ENCODE data around the gene DAAM1.

DNA sequence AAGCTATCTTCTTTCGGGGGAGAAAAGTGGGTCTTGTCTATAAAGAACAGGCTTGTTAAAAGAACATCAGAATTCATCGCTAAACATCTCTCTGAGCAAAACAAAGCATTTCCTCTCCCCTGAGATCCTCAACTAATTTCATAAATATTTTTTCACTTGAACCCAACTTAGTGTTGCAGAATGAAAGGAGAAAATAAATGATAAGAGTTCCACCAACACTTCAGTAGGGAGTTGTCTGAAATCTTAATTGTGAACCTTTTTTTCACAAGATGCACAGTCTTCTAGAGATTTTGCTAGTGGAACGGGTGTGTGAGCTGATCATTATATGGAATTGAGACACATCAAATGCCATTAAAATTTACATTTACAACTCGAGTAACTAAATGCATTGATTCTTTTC lies 1.3 kb upstream of the DAAM1 start:
- TF ChIP-seq, protein P1, sequence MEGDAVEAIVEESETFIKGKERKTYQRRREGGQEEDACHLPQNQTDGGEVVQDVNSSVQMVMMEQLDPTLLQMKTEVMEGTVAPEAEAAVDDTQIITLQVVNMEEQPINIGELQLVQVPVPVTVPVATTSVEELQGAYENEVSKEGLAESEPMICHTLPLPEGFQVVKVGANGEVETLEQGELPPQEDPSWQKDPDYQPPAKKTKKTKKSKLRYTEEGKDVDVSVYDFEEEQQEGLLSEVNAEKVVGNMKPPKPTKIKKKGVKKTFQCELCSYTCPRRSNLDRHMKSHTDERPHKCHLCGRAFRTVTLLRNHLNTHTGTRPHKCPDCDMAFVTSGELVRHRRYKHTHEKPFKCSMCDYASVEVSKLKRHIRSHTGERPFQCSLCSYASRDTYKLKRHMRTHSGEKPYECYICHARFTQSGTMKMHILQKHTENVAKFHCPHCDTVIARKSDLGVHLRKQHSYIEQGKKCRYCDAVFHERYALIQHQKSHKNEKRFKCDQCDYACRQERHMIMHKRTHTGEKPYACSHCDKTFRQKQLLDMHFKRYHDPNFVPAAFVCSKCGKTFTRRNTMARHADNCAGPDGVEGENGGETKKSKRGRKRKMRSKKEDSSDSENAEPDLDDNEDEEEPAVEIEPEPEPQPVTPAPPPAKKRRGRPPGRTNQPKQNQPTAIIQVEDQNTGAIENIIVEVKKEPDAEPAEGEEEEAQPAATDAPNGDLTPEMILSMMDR (IDR thresholded peaks at IDR 0.05) = no peak
- TF ChIP-seq POLR2A (IDR thresholded peaks at IDR 0.05) = no peak
